ENCODE data around the gene NF2.
"Not testable (repeated sequence)": the region's sequence is repeated elsewhere in the genome, so short reads cannot be mapped to it uniquely, and the experiment has no call there.

Gene NF2

DNA sequence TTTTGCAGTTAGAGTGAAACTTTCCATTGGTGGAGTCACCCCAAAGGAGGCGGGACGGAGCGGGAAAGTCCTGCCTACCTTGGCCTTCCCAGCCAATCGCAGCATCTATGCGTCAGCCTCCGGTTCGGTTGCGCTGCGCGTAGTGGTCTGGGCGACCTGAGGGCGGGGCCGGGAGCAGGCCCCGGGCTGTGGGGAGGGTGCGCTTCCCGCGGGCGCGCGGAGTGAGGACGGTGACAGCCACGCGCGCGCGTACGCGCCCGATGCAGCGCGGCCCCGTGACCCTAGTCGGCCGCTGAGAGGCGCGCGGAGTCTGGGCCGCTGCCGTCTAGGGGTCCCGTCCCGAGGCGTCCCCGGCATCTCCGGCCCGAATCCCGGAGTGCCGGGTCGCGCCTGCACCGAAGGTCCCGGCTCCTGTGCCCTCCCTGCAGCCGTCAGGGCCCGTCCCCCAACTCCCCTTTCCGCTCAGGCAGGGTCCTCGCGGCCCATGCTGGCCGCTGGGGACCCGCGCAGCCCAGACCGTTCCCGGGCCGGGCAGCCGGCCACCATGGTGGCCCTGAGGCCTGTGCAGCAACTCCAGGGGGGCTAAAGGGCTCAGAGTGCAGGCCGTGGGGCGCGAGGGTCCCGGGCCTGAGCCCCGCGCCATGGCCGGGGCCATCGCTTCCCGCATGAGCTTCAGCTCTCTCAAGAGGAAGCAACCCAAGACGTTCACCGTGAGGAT lies at the start of gene NF2:
Gene NF2, plus strand, starts transcription at position 276 of the 718 bp plus-strand sequence. Its CDS starts 366 bp downstream, at position 642.
- DNase-seq (ENCODE audit: extremely low read depth in 1 of 2, low read depth in 1 of 2), result peak; percentile 98

DNA sequence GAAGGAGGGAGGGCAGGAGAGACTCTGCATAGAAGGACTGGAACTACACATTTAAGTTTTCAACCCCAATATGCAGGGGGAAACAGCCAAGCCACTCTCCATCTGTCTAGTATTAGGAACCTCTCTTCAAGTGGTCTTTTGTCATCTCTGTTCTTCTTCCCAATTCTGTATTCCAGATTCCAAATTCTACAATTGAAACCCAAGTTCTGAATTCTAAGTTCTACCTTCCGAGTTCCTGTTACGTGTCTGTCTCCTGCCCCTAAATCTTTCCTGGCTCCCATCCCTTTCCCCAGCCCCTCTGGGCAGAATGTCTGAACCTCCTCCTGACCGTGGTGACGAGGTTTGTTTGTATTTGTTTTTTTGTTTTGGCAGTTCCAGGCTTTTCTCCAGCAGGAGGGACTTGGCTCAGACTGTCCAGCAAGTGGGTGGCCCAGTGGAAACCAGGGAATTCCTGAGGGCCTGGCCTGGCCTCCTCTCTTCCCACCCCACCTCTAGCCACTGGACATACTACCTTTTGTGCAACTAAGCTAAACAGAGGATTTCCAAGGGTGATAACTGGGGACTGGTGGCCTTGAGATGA lies 48.3 kb upstream of the NF2 start:
- DNase-seq (ENCODE audit: extremely low read depth in 1 of 2, low read depth in 1 of 2), result no peak

DNA sequence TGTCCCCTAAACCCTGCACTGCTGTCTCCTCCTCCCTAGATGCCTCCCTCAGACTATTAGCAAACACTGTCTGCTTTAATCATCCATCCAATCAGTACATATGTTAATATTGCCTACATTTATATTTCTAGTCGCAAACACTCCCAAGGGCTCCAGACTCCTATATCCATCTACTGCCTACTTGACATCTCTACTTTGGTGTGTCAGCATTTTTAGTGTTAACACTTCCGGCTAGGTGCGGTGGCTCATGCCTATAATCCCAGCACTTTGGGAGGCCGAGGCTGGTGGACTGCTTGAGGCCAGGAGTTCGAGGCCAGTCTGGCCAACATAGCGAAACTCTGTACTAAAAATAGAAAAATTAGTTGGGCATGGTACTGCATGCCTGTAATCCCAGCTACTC lies 44.4 kb upstream of the NF2 start:
- no peak for DNase-seq (ENCODE audit: extremely low read depth in 1 of 2, low read depth in 1 of 2)

DNA sequence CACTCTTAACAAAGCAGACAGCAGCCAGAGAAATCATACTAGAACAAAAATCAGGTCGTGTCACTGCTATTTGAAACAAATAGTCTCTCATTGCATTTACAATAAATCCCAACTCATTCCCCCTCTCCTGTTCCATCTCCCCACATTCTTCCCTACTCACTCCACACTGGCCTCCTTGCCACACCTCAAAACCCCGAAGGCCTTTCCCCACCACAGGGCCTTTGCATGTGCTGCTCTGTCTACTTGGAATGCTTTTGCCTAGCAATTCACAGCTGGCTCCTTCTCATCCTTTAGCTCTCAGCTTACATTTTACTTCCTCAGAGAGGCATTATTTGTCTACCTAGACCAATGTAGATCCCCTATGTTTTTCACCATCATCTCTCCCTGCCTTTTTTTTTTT lies 43.6 kb upstream of the NF2 start:
- no peak for DNase-seq (ENCODE audit: extremely low read depth in 1 of 2, low read depth in 1 of 2)

DNA sequence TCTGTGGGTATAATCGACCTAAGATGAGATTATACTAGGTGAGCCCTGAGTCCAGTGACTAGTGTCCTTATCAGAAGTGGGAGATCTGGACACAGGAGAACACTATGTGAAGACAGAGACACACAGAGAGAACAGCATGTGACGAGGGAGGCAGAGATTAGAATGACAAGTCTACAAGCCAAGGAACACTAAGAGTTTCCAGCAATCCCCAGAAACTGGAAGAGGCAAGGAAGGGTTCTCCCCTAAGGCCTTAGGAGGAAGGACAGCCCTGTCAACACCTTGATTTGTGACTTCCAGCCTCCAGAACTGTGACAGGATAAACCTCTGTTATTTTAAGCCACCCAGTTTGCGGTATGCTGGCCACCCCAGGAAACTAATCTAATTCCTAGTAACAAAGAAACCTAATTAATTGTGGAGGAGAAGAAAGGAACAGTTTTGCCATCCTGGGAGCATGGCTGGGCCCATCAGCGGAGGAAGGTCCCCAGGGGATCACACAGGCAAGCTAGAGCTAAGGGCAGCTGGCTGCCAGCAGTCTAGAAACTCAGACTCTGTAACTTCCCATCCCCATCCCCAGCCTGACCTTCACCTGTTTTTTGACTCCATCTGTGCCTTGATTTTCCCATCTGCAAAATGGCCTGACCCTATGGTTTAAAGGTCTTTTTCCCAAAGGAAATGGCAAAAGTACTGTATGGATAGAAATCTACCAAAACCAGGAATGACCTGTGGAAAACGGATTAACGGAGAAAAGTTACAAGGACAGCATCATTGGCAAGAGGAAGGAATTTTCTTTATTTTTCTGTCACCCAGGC lies 39.6 kb upstream of the NF2 start:
- DNase-seq (ENCODE audit: extremely low read depth in 1 of 2, low read depth in 1 of 2), result no peak

DNA sequence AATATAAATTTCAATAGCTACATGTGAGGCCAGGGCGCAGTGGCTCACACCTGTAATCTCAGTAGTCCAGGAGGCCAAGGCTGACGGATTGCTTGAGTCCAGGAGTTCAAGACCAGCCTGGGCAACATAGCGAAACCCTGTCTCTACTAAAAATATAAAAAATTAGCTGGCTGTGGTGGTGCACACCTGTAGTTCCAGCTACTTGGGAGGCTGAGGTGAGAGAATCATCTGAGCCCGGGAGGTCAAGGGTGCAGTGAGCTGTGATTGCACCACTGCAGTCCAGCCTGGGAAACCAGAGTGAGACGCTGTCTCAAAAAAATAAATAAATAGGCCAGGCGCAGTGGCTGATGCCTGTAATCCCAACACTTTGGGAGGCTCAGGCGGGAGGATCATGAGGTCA lies 36.9 kb upstream of the NF2 start:
- not testable (repeated sequence) for DNase-seq (ENCODE audit: extremely low read depth in 1 of 2, low read depth in 1 of 2)

DNA sequence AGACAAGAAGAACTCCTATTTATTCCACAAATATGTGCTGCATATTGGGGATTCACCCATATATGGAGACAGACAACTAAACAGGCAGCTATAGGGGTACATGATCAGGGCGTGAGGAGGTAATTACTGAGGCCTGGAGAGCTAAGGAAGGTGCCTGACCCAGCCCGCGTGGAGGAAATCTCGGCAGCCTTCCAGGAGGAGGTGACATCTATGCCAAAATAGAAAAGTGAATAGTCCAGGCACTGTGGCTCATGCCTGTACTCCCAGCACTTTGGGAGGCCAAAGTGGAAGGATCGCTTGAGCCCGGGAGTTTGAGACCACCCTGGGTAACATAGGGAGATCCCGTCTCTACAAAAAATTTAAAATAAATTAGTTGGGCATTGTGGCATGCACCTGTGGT lies 36.1 kb upstream of the NF2 start:
- DNase-seq (ENCODE audit: extremely low read depth in 1 of 2, low read depth in 1 of 2), result no peak

DNA sequence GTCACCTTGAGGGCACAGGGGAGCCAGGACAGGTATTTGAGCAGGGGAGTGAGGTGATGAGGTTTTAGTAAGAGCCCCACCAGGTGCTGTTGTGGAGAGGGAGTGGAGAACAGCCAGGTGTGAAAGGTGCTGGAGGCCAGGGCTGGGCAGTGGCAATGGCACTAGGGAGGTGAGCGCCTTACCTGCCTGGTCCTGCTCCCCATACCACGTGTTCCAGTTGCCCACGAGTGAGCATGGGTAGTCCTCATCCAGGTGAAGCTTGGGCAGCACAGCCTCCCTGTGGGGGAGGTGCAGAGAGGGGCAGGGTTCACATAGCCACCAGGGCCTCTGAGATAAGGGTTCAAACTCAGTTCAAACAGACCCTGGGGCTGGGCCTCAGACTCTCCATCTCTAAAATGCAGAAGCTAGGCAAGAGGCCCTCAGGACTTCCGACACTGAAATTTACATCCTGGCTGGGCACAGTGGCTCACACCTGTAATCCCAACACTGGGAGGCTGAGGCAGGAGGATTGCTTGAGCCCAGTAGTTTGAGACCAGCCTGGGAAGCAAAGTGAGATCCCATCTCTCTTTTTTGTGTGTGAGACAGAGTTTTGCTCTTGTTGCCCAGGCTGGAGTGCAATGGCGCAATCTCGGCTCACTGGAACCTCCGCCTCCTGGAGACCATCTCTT lies 34.3 kb upstream of the NF2 start:
- DNase-seq (ENCODE audit: extremely low read depth in 1 of 2, low read depth in 1 of 2), result no peak

DNA sequence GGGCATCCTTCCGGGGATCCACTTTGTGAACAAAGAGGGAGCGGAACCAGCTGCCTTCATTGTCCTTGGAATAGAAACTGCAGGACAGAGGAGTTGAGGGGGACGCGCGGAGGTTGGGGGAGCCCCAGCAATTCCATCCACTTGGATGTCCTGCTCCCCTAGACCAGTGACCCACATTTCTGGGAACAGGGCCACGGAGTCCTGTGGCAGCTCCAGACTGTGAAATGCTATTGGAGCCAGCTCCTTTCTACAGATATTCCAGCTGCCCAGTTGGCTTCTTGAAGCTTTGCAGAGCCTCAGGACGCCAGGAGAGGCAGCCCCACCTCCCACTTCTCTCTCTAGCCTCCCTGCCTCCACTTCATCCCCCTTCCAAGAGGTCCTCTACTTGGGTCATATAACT lies 33.0 kb upstream of the NF2 start:
- DNase-seq (ENCODE audit: extremely low read depth in 1 of 2, low read depth in 1 of 2), result no peak

DNA sequence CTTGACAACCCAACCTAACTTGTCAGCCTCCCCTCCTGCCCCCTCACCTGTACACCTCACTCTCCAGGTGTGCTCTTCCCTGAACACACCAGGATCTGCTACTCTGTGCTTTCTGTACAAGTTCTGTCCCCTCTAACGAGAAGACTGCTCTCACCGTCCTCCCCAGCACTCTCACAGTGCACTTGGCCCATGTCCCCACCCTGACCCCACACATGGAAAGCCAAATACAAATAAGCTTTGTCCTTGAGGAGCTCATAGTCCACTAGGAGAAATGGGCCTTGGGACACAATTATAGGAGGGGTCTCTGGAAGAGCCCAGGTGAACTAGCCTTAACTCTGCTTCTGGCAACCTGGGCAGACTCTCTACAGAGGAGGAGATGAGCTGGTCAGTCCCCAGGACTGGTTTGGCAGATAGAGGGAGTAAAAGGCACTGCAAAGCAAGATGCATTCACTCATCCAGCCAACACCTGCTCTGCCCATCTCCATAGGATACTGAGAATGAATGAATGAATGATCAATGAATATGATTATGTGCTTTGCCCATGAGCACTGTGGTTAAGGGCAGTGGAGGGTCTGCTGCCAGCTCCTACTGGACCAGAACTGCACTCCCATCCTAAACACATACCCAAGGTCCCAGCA lies 32.4 kb upstream of the NF2 start:
- no peak for DNase-seq (ENCODE audit: extremely low read depth in 1 of 2, low read depth in 1 of 2)

DNA sequence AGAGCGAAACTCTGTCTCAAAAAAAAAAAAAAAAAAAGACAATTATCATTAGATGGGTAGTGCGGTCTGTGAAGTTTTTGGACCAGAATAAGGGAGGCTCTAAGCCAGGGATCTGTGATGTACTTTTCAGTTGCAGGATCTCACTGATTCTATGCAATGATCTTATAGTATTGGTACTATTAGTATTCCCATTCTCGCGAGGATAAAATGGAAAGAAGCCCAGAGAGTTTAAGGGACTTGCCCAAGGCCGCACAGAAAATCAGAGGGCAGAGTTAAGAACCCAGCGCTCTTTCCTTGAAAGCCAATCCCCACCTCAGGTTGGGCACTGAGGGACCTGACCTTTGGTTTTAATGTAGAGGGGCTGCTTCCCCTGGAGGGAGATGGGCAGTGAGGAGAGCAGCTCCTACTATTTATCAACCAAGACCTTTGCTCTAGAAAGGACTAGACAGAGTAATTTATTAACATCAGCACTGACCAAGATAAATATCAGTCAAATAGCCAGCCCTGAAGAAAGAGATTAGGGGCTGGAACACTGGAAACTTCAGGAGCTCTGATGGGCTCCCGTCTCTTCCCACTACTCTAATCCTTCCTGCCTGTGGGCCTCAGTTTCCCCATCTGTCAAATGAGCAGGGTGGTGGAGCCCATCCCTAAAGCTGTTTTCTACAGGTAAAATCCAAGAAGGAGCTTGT lies 28.5 kb upstream of the NF2 start:
- no peak for DNase-seq (ENCODE audit: extremely low read depth in 1 of 2, low read depth in 1 of 2)

DNA sequence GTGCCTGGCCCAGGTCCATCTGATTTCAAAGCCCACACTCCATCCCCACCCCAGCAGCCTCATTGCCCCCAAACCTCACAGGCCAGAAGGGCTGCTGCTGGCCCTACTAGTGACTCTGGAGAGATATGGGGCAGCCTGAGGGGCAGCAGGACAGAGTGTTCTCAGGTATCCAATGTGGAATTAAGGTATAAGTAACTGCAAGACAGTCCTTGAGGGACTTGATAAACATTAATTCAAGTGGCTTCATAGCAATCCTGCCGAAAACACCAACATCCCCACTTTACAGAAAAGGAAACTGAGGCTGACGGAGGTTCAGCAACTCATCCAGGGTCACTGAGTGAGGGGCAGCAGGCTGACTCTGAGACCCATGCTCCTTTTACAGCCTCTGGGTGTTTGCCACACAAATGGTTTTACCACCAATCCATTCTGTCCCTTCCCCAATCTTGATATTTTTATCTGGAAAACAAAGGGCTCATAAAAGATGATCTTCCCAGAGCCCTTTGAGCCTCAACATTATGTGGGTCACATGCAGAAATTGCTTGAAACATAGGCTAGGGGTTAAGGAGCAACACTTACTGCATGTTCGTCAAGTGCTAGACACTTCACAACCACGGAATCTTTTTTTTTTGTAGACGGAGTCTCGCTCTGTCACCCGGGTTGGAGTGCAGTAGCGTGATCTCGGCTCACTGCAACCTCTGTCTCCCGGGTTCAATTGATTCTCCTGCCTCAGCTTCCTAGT lies 24.8 kb upstream of the NF2 start:
- no peak for DNase-seq (ENCODE audit: extremely low read depth in 1 of 2, low read depth in 1 of 2)

DNA sequence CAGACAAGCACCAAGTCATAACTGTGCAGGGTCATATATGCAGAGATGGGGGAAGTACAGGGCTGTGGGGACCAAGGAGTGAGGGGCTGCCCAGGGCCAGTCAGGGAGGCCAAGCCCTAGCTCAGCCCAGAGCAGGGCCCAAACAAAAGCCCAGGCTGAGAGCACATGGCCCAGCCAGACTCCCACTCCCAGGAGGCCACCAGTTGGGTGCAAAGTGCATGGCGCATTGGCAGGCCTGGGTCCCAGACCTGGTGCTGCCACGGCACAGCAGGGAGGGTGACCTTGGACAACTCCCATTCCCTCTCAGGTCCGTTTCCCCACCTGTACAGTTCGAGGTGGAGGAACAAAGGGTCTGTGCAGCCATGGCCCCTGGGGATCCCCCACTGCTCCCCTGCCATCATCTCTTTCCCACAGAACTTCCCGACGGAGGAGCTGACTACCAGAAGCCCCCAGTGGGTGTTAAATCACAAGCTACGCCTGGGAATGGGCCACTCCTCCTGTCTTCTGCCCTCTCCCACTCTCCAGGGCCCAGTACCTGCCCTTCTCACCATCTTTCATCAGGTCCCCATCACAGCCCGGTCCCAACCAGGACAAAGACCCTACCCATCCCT lies 23.1 kb upstream of the NF2 start:
- DNase-seq (ENCODE audit: extremely low read depth in 1 of 2, low read depth in 1 of 2), result no peak

DNA sequence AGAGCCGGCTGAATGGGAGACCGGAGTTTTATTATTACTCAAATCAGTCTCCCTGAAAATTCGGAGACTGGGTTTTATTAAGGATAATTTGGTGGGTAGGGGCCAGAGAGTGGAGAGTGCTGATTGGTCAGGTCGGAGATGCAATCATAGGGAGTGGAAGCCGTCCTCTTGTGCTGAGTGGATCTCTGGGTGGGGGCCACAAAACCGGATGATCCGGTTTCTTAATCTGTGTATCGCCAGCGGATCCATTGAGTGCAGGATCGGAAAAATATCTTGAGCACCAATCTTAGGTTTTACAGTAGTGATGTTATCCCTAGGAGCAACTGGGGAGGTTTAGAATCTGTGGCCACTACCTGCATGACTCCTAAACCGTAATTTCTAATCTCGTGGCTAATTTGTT lies 21.6 kb upstream of the NF2 start:
- no peak for DNase-seq (ENCODE audit: extremely low read depth in 1 of 2, low read depth in 1 of 2)

DNA sequence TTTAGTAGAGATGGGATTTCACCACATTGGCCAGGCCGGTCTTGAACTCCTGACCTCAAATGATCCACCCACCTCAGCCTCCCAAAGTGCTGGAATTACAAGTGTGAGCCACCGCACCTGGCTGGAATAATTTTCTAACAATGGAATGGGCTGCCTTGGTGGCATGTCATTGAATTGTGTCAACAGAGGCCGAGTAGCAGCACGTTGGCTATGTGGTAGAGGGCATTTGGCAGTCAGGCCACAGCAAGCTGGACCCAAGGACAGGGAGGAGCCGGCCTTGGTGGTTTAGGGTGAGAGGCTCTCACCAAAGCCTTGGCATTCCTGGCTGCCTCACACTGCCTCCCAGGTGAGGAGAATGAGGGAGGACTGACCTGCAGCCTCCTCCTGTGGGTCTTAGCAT lies 18.5 kb upstream of the NF2 start:
- no peak for DNase-seq (ENCODE audit: extremely low read depth in 1 of 2, low read depth in 1 of 2)

DNA sequence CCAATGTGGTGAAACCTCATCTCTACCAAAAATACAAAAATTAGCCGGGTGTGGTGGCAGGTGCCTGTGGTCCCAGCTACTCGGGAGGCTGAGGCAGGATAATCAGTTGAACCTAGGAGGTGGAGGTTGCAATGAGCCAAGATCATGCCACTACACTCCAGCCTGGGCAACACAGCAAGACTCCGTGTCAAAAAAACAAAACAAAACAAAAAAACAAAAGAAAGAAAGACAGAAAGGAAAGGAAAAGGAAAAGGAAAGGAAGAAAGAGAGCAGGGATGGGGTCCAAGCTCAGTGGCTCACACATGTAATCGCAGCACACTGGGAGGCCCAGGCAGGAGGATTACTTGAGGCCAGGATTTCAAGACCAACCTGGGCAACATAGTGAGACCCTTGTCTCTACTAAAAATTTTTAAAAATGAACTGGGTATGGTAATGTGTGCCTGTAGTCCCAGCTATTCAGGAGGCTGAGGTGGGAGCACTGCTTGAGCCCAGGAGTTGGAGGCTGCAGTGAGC lies 17.2 kb upstream of the NF2 start:
- not testable (repeated sequence) for DNase-seq (ENCODE audit: extremely low read depth in 1 of 2, low read depth in 1 of 2)

DNA sequence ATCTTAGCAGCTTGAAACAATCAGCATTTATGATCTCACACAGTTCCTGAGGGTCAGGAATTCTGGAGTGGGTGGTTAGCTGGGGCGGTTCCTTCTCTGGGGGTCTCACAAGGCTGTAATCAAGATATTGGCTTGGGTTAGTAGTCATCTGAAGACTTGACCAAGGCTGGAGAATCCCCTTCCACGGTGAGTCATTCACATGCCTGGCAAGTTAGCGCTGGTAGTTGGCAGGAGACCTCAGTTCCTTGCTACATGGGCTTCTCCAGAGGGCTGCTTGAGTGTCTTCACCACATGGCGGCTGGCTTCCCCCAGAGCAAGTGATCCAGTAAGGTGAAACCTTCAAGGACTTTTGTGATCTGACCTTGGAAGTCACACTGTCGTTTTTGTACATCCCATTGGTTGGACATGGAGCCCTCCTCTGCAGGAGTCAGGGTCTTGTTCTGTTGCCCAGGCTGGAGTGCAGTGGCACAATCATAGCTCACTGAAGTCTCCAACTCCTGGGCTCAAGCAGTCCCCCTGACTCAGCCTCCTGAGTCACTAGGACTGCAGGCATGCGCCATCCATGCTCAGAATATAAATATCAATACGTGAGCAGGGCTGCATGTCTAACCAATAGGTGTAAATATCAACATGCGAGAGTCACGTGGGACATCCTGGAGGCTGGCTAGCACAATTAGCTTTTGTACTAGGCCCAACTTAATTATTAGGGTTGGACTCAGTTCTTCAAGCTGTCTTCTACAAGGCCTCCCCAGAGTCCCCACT lies 15.3 kb upstream of the NF2 start:
- DNase-seq (ENCODE audit: extremely low read depth in 1 of 2, low read depth in 1 of 2), result no peak

DNA sequence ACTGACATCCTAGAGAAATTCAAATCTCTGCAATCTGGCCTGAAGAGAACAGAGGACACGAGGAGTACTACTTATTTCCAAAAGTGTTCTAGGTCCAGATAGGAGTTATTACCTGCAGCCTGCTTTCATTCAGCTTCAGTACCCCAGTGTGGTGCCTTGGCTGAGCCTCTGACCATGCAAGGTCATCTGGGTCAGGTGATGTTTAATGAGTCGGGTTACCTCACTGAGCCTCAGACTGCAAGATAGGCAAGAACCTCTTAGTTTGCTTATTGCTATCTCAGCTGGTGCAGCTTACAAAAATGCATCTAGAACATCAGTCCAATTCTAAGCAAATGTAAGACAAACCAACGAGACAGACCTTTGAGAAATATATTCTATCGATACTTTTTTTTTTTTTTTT lies 9.5 kb upstream of the NF2 start:
- DNase-seq (ENCODE audit: extremely low read depth in 1 of 2, low read depth in 1 of 2), result no peak

All from stimulated activated CD8-positive, alpha-beta memory T cell treated with anti-CD3 and anti-CD28 coated beads, Interleukin-7, amount 100 ng/mL, for 48 hours (primary cell).